ENCODE measurements around the gene DCC. TPM values are rescaled to one million over a fixed set of nuclear protein-coding genes. Genes with fewer than 3 reads are reported as not detected.

The DCC gene
- total and polyA plus RNA-seq, 2 experiments from 2014 or later: not detected

GRCh38 chr18:53360501-53361443, 1020.8 kb downstream of the DCC start:
- Histone ChIP-seq H3K9me3 (ENCODE audit: low read depth) (no peaks in the 10 kb centered on the region), H3K9me2 (ENCODE audit: insufficient read depth) (no peaks in the 10 kb centered on the region), H3K27me3 (replicated peaks; ENCODE audit: insufficient read depth) (no peaks in the 10 kb centered on the region), H3K36me3 (ENCODE audit: low read depth) (no peaks in the 10 kb centered on the region), H2AFZ (no peak overlapping the region), H3F3A (ENCODE audit: insufficient read depth) (no peaks in the 10 kb centered on the region), H3K9ac (no peak overlapping the region), H3K4me3 (no peak overlapping the region), H3K27ac (no peak overlapping the region), H3K79me2 (ENCODE audit: insufficient read depth) (no peaks in the 10 kb centered on the region), H4K20me1 (ENCODE audit: insufficient read depth) (no peaks in the 10 kb centered on the region), H3K4me1 (ENCODE audit: insufficient read depth) (no peaks in the 10 kb centered on the region), H3K4me2 (ENCODE audit: unreplicated experiment) (no peak overlapping the region)
- TF ChIP-seq EZH2 (IDR thresholded peaks at IDR 0.05; ENCODE audit: insufficient read depth, poor library complexity, severe bottlenecking): no peak
- TF ChIP-seq EZH2phosphoT487 (IDR thresholded peaks at IDR 0.05; ENCODE audit: insufficient read depth, low read depth): no peak
- in situ Hi-C loops (cut with MboI): no loop called here
- no peak for DNase-seq
- 25 to 30% methylated on average over 8 of the region's 8 CpGs for WGBS, 2 experiments (ENCODE audit: low coverage in 1 of 2, low lambda C conversion rate in 2 of 2, missing lambda C conversion rate in 2 of 2)

DNA sequence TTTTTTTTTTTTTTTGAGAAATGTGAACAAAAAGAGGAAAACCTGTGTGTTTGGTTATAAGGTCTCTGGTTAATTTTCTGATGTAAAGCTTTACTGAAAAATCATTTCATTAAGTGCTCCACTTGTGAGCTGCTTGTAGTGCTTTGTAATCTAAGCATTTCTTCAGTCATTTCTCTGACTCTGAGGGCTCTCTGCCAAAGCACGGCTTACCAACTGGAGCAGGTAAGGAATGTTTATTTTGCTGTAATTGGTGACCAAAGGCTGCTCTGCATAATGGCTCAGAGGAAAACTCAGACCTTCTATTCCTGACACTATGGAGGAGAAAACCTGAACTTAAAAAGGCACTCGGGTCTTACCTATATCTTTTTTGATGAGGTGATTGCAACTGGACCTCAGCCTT, 1035.6 kb downstream of the DCC start:
- TF ChIP-seq EZH2phosphoT487 (IDR thresholded peaks at IDR 0.05; ENCODE audit: insufficient read depth, low read depth) (no peak), EZH2 (IDR thresholded peaks at IDR 0.05; ENCODE audit: insufficient read depth, poor library complexity, severe bottlenecking) (no peak)
- H3K9me2 ChIP-seq (ENCODE audit: insufficient read depth): no peaks in the 10 kb centered on the region
- H3K79me2 ChIP-seq (ENCODE audit: insufficient read depth): no peaks in the 10 kb centered on the region
- H3K4me1 ChIP-seq (ENCODE audit: insufficient read depth): no peaks in the 10 kb centered on the region
- H3K9me3 ChIP-seq (ENCODE audit: low read depth): no peaks in the 10 kb centered on the region
- no peaks in the 10 kb centered on the region for H3F3A ChIP-seq (ENCODE audit: insufficient read depth)
- H2AFZ ChIP-seq: no peak overlapping the region
- H3K27ac ChIP-seq: no peak overlapping the region
- in situ Hi-C loops (cut with MboI): no loop called here
- no peak overlapping the region for H3K9ac ChIP-seq
- H3K36me3 ChIP-seq (ENCODE audit: low read depth): no peaks in the 10 kb centered on the region
- no peaks in the 10 kb centered on the region for H4K20me1 ChIP-seq (ENCODE audit: insufficient read depth)
- no peak for DNase-seq
- H3K4me3 ChIP-seq: no peak overlapping the region
- H3K4me2 ChIP-seq (ENCODE audit: unreplicated experiment): no peak overlapping the region
- no peaks in the 10 kb centered on the region for H3K27me3 ChIP-seq (replicated peaks; ENCODE audit: insufficient read depth)
- WGBS, 2 experiments (ENCODE audit: low coverage in 1 of 2, low lambda C conversion rate in 2 of 2, missing lambda C conversion rate in 2 of 2): 42 to 43% methylated on average over 2 of the region's 2 CpGs

DNA sequence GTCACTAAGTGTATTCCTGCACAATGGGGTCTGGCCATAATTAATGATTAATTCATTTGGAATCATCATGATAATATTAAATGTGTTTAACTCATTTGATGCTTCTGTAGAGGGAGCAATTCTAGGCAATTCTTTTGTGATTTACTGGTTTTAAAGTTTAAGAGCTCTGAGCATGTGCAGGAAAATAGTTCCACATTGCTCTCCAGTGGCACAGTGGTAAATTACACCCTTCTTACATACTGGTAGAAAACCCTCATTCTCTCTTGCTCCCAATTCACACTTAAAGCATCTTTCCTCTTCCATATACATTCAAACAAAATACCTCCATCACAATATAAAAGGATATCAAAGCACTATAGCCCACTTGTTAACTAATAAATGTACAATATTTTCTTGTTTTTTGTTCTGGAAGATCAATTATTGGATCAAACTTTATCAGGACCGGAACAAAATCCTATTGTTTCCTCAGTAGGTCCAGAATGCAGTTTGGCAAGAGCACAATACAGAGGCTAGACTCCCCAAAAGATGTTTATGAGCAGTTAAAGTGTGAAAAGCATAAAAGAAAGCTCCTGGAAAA, 1040.2 kb downstream of the DCC start:
- no peak for TF ChIP-seq EZH2phosphoT487 (IDR thresholded peaks at IDR 0.05; ENCODE audit: insufficient read depth, low read depth)
- no peak for TF ChIP-seq EZH2 (IDR thresholded peaks at IDR 0.05; ENCODE audit: insufficient read depth, poor library complexity, severe bottlenecking)

DNA sequence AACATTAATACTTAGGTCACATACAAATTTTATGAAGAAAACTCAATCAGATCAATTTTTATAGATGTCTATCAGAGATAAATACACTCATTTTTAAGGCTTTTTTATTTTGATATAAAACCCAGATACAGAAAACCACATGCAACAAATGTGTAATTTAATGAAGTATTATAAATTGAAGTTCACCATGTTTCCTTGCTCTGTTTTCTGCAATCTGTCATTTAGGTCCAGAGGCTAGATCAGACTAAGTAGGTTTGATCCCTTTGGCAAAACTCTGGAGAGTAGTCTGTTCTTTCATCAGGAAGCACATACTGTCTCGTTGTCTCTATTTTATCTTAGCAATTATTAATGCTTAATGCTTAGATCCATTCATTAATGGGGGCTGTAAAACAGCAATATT, 1042.9 kb downstream of the DCC start:
- Histone ChIP-seq H3K9ac (no peak overlapping the region), H3K27me3 (replicated peaks; ENCODE audit: insufficient read depth) (no peaks in the 10 kb centered on the region), H3K9me2 (ENCODE audit: insufficient read depth) (no peaks in the 10 kb centered on the region), H3K36me3 (ENCODE audit: low read depth) (no peaks in the 10 kb centered on the region), H3K4me1 (ENCODE audit: insufficient read depth) (no peaks in the 10 kb centered on the region), H3K4me3 (no peak overlapping the region), H3K4me2 (ENCODE audit: unreplicated experiment) (no peak overlapping the region), H3K9me3 (ENCODE audit: low read depth) (peaks cover 7% of the 10 kb centered on the region), H3F3A (ENCODE audit: insufficient read depth) (no peaks in the 10 kb centered on the region), H4K20me1 (ENCODE audit: insufficient read depth) (no peaks in the 10 kb centered on the region), H3K27ac (no peak overlapping the region), H3K79me2 (ENCODE audit: insufficient read depth) (no peaks in the 10 kb centered on the region), H2AFZ (no peak overlapping the region)
- 5% methylated on average over 1 of the region's 1 CpG for WGBS, 2 experiments (ENCODE audit: low coverage in 1 of 2, low lambda C conversion rate in 2 of 2, missing lambda C conversion rate in 2 of 2)
- no peak for TF ChIP-seq EZH2phosphoT487 (IDR thresholded peaks at IDR 0.05; ENCODE audit: insufficient read depth, low read depth)
- no peak for TF ChIP-seq EZH2 (IDR thresholded peaks at IDR 0.05; ENCODE audit: insufficient read depth, poor library complexity, severe bottlenecking)
- in situ Hi-C loops (cut with MboI): no loop called here
- DNase-seq: no peak

More for the DNA sequence above, 1040.2 kb downstream of the DCC start:
- 13 to 57% methylated on average over 1 of the region's 1 CpG for WGBS, 2 experiments (ENCODE audit: low coverage in 1 of 2, low lambda C conversion rate in 2 of 2, missing lambda C conversion rate in 2 of 2)
- Histone ChIP-seq H3K9ac (no peak overlapping the region), H3K4me3 (no peak overlapping the region), H3K9me3 (ENCODE audit: low read depth) (peaks cover 7% of the 10 kb centered on the region), H3K9me2 (ENCODE audit: insufficient read depth) (no peaks in the 10 kb centered on the region), H3K27me3 (replicated peaks; ENCODE audit: insufficient read depth) (no peaks in the 10 kb centered on the region), H3F3A (ENCODE audit: insufficient read depth) (no peaks in the 10 kb centered on the region), H3K79me2 (ENCODE audit: insufficient read depth) (no peaks in the 10 kb centered on the region), H3K27ac (no peak overlapping the region), H3K4me2 (ENCODE audit: unreplicated experiment) (no peak overlapping the region), H3K36me3 (ENCODE audit: low read depth) (no peaks in the 10 kb centered on the region), H3K4me1 (ENCODE audit: insufficient read depth) (no peaks in the 10 kb centered on the region), H2AFZ (no peak overlapping the region), H4K20me1 (ENCODE audit: insufficient read depth) (no peaks in the 10 kb centered on the region)
- peak; percentile 7 for DNase-seq
- in situ Hi-C loops (cut with MboI): no loop called here
